ENCODE data around the gene SANBR.

SANBR gene

DNA sequence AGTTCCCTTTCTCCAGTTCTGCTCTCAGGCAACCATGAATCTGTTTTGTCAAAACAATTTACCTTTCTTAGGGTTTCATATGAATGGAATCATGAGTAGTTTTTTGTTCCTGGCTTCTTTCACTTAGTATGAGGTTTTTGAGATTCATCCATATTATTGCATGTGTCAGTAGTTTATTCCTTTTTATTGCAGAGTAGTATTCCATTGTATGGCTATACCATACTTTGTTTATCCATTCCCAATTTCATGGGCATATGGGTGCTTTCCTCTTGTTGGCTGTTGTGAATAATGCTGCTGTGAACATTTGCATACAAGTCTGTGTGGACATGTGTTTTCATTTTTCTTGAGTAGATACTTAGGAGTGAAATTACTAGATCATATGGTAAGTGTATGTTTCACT, 46.0 kb downstream of the SANBR start:
- no peaks in the 10 kb centered on the region for H3K79me1 ChIP-seq (replicated peaks; ENCODE audit: low read length, poor library complexity, severe bottlenecking)

GRCh38 chr2:61114147-61114546, 48.5 kb downstream of the SANBR start:
- Histone ChIP-seq H3K9me3 (ENCODE audit: control insufficient read depth, low read length) (no peaks in the 10 kb centered on the region), H3K4me1 (ENCODE audit: control insufficient read depth, insufficient read depth, low read depth, low read length) (no peaks in the 10 kb centered on the region), H2BK5ac (ENCODE audit: low read depth, low read length, poor library complexity, severe bottlenecking) (no peak overlapping the region), H3K4ac (ENCODE audit: low read depth in 1 of 2, low read length in 2 of 2) (no peak overlapping the region), H3K27me3 (ENCODE audit: control insufficient read depth in 1 of 2, insufficient read depth in 1 of 2, low read length in 2 of 2) (no peaks in the 10 kb centered on the region), H3K23ac (ENCODE audit: low read length in 2 of 2) (no peak overlapping the region), H2BK120ac (ENCODE audit: low read depth, low read length) (no peak overlapping the region), H2BK15ac (ENCODE audit: low read depth, poor library complexity, severe bottlenecking) (no peak overlapping the region), H3K9ac (ENCODE audit: low read length) (no peak overlapping the region), H3K14ac (ENCODE audit: low read length in 2 of 2) (no peak overlapping the region), H3K4me3 (ENCODE audit: insufficient read depth in 1 of 2, low read depth in 1 of 2, low read length in 2 of 2) (no peak overlapping the region), H3K36me3 (ENCODE audit: control insufficient read depth in 1 of 2, insufficient read depth in 2 of 2, low read depth in 1 of 2, low read length in 2 of 2) (peaks cover 9 to 70% of the 10 kb centered on the region in 2 experiments), H3K27ac (ENCODE audit: low read length, poor library complexity, severe bottlenecking) (no peak overlapping the region), H3K18ac (ENCODE audit: low read depth in 1 of 2, low read length in 2 of 2) (no peak overlapping the region), H4K91ac (ENCODE audit: low read length) (no peak overlapping the region), H4K8ac (ENCODE audit: low read length) (no peak overlapping the region), H2AK5ac (ENCODE audit: low read length, severe bottlenecking) (no peak overlapping the region), H3K79me1 (replicated peaks; ENCODE audit: low read length, poor library complexity, severe bottlenecking) (no peaks in the 10 kb centered on the region), H2BK12ac (ENCODE audit: low read length in 2 of 2) (no peak overlapping the region), H3K4me2 (ENCODE audit: low read length, poor library complexity, severe bottlenecking) (no peak overlapping the region), H2AFZ (ENCODE audit: low read depth, low read length) (no peak overlapping the region)
- WGBS = 90% methylated on average over 6 of the region's 6 CpGs
- DNase-seq = no peak

More for the DNA sequence above, 46.0 kb downstream of the SANBR start:
- Histone ChIP-seq H3K4me3 (ENCODE audit: insufficient read depth in 1 of 2, low read depth in 1 of 2, low read length in 2 of 2) (no peak overlapping the region), H3K9ac (ENCODE audit: low read length) (no peak overlapping the region), H4K8ac (ENCODE audit: low read length) (no peak overlapping the region), H2BK12ac (ENCODE audit: low read length in 2 of 2) (no peak overlapping the region), H4K91ac (ENCODE audit: low read length) (no peak overlapping the region), H2AFZ (ENCODE audit: low read depth, low read length) (no peak overlapping the region), H3K9me3 (ENCODE audit: control insufficient read depth, low read length) (no peaks in the 10 kb centered on the region), H3K23ac (ENCODE audit: low read length in 2 of 2) (no peak overlapping the region), H3K36me3 (ENCODE audit: control insufficient read depth in 1 of 2, insufficient read depth in 2 of 2, low read depth in 1 of 2, low read length in 2 of 2) (peaks cover 9 to 61% of the 10 kb centered on the region in 2 experiments), H3K4me1 (ENCODE audit: control insufficient read depth, insufficient read depth, low read depth, low read length) (no peaks in the 10 kb centered on the region), H2BK15ac (ENCODE audit: low read depth, poor library complexity, severe bottlenecking) (no peak overlapping the region), H3K27me3 (ENCODE audit: control insufficient read depth in 1 of 2, insufficient read depth in 1 of 2, low read length in 2 of 2) (no peaks in the 10 kb centered on the region), H2AK5ac (ENCODE audit: low read length, severe bottlenecking) (no peak overlapping the region), H3K27ac (ENCODE audit: low read length, poor library complexity, severe bottlenecking) (no peak overlapping the region), H3K18ac (ENCODE audit: low read depth in 1 of 2, low read length in 2 of 2) (no peak overlapping the region), H2BK5ac (ENCODE audit: low read depth, low read length, poor library complexity, severe bottlenecking) (no peak overlapping the region), H3K4ac (ENCODE audit: low read depth in 1 of 2, low read length in 2 of 2) (no peak overlapping the region), H2BK120ac (ENCODE audit: low read depth, low read length) (no peak overlapping the region), H3K14ac (ENCODE audit: low read length in 2 of 2) (no peak overlapping the region), H3K4me2 (ENCODE audit: low read length, poor library complexity, severe bottlenecking) (no peak overlapping the region)
- DNase-seq = no peak
